ENCODE measurements around the gene ZNF697.
"Not testable (repeated sequence)": the region's sequence is repeated elsewhere in the genome, so short reads cannot be mapped to it uniquely, and the experiment has no call there.

ZNF697 gene

DNA sequence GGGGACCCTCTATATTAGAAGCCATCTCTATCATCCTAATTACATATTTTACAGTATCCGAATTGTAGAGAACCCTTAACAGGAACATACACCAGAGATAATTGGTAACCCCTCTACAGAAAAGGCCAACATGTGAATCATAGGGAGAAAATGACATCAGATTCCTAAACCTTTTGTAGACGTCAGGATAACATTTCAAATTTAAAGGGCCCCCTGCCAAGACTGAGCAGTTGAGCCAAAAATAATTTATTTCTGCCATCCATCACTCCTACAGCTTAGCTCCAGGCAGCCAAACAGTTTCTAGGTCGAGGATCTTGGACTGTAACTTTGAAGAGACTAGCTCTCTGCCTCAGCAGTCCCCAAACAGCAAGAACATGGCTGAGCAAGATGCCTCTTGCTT, 21.2 kb downstream of the ZNF697 start:
- no peak for FAIRE-seq

DNA sequence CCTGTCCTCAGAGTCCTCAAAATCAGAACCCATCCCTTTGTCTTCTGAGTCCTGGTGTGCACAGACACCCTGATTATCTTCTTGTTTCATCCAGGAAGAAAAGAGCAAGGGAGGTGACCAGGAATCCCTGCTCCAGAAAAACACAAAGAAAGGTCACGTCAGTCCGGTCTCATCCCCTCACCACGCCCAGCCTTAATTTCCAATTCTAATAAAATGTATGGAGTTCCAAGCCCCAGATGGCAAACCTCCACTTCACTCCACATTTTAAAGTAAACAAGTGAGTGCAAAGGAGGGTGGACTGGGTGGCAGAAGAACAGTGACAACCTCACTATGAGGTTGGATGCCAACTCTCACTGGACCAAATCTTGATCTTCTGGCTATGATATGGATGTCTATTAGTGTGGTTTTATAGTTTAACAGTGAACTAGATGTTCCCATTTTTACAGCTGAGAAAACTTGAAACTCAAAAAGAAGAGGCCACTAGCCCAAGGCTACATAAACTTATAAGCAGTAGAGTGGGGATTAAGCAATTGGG, 22.0 kb downstream of the ZNF697 start:
- no peak for FAIRE-seq

GRCh38 chr1:119623678-119624077, 24.4 kb downstream of the ZNF697 start:
- FAIRE-seq: no peak

GRCh38 chr1:119623193-119623515, 24.9 kb downstream of the ZNF697 start:
- no peak for FAIRE-seq

- FAIRE-seq: no peak
Observed at GRCh38 chr1:119622311-119623192, 25.5 kb downstream of the ZNF697 start.

DNA sequence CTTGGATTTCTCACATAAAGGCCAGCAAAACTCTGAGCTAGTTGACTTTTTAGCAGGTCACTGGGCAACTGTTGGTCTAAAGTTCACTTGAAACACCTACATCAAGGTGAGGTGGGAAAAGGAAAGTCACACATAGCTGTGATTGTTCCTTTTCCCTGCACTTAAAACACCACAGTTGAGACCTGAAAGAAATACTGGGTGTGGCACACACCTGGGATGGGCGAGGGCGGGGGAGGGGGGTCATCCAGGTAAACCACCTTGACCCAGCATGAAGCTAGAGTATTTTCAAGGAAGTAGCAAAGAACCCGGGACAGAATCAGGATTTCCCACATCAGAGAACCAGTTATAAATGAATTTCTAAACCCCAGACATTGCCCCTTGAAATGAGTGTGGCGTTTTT, 26.4 kb downstream of the ZNF697 start:
- no peak for FAIRE-seq

- FAIRE-seq: no peak
Observed at GRCh38 chr1:119617751-119618691, 30.0 kb downstream of the ZNF697 start.

- not testable (repeated sequence) for FAIRE-seq
Observed at GRCh38 chr1:119616748-119617147, 31.3 kb downstream of the ZNF697 start.

DNA sequence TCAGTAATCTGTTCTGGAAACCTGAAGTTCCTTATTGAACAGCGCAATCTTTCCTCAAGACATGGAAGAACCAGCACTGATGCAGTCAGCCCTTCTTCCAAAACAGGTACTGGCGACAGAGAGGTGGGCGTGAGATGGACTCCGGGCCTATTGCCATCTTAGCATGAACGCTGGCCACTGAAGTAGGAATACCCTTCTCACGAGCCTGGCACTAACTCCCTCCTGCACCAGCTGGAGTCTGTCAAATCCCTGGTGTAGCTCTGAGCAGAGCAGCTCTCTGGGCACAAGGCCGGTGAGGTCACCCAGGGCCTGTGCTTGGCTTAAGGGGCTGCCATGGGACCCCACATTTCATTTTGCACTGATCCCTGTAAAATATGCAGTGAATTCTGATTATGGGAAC, 33.0 kb downstream of the ZNF697 start:
- not testable (repeated sequence) for FAIRE-seq

DNA sequence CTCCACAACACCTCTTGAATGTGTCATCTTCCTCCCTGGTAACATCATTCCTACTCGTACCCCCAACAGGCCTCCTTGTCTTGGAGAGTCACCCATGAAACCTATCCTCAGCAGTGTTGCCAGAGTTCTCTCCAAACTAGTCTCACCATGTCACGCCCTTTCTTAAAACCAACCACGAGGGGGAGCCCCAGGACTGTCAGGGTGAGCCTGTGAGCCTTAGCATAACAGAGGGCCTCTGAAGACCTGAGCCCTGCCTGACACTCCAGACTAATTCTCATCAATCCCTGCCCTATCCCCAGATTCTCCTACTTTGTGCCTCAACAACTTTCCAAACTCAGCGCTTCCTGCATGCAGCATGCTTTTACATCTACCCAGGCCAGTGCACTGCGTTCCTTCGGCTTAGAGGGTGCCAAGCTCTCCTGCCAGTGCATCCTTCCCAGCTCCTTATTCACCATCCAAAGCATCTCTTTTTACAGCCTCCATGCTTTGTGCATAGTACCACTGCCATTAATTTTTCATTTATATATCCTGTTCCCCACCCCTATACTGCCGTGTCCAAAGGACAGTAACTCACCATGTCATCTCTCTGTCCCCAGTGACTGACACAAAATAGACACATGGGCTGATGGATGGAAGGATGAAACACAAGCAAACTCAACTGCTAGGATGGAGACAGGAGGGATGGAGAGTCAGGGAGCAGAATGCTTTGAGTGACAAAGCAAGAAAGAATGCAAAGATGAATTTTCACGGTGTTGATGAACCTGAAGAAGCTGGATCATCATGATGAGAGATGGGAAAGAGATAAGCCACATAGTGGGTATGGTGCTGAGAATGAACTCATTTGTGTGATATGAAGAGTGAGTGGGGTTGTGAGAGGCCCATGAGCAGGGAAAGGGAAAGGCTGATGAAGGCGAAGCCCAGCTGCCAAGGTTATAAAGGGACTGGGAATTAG, 34.0 kb downstream of the ZNF697 start:
- FAIRE-seq: no peak

- FAIRE-seq: no peak
Observed at GRCh38 chr1:119611701-119612113, 36.4 kb downstream of the ZNF697 start.

DNA sequence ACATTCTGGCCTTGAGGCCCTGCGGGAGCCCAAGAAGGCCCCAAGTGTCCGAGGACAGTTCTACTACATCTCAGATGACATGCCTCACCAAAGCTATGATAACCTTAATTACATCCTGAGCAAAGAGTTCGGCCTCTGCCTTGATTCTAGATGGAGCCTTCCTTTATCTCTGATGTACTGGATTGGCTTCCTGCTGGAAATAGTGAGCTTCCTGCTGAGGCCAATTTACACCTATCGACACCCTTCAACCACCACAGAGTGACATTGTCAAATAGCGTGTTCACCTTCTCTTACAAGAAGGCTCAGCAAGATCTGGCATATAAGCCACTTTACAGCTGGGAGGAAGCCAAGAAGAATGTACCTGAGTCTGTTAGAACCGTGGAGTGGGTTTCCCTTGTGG, 39.2 kb downstream of the ZNF697 start:
- FAIRE-seq: not testable (repeated sequence)

- not testable (repeated sequence) for FAIRE-seq
Observed at GRCh38 chr1:119607087-119607807, 40.8 kb downstream of the ZNF697 start.

DNA sequence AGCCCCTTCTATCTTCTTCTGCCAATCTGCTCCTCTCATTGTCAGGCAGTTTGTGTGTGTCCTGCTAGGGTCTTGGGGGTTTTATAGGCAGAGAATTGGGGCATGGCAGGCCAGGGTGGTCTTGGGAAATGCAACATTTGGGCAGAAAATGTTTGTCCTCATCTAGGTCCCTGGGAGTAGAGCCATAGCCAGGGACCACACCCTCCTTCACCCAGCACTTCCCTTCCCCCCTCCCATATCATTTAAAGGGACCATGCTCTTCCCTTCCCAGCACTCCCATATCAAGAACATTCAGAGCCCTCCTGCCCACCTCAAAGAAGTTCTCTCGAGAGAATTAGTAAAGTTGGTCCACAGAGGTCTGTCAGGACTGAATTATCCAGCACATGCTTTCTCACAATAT, 41.7 kb downstream of the ZNF697 start:
- no peak for FAIRE-seq

- no peak for FAIRE-seq
Observed at GRCh38 chr1:119605686-119606085, 42.4 kb downstream of the ZNF697 start.

- not testable (repeated sequence) for FAIRE-seq
Observed at GRCh38 chr1:119605080-119605479, 43.0 kb downstream of the ZNF697 start.

DNA sequence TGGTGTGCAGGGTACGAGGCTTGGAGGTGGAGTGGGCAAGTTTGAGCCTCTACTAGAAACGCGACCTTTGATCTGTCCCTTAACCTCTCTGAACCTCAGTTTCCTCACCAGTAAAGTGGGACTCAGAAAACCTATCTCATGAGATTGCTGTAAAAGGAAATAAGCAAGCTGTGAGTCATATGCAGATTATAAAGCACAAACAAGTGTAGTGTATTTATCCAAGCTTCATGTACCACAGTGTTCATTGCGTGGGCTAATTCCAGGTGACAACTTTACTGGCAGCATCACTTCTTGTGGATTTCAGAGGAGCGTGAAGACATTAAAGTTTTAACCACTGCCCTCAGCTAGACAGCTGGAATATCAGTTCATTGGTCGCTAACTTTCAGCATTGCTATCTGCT, 44.4 kb downstream of the ZNF697 start:
- FAIRE-seq: no peak

DNA sequence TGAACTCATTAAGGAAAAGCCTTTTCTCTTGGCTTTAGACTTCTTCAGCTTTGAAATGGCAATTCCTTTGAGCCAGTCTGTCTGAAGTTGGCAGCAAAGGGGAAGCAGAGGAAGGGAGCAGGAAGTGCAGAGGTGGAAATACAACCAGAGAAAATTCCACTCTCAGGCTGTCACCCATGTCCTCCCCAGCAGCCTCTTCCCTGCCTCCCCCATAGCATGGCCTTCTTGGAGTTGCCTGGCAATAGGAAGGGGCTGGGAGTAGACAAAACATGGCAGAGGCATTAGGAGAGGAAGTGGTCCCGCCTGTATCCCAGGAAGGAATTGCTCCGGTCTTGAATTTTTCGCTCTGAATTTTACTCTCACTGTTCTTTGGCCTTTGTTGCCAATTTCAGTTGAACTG, 44.8 kb downstream of the ZNF697 start:
- FAIRE-seq: not testable (repeated sequence)

GRCh38 chr1:119602789-119603188, 45.3 kb downstream of the ZNF697 start:
- FAIRE-seq: not testable (repeated sequence)

DNA sequence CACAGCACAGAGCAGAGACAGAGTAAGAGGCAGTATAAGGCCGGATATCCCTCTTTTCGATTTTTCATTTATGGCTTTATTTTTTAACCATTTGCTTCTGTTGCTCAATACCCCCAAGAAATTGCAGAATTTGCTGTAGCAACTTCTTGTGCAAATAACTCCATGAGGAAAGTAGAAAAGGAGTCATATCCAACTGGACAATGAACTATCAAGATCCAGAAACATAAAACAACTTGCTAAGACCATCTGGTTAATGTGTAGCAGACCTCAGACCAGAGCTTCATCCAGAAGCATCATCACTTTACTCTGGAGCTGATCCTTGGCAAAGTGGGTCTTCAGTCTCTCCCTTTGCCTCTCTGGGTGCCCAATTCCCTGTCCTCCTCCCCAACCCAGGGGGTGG, 45.9 kb downstream of the ZNF697 start:
- no peak for FAIRE-seq

GRCh38 chr1:119600976-119601375, 47.1 kb downstream of the ZNF697 start:
- FAIRE-seq: no peak

DNA sequence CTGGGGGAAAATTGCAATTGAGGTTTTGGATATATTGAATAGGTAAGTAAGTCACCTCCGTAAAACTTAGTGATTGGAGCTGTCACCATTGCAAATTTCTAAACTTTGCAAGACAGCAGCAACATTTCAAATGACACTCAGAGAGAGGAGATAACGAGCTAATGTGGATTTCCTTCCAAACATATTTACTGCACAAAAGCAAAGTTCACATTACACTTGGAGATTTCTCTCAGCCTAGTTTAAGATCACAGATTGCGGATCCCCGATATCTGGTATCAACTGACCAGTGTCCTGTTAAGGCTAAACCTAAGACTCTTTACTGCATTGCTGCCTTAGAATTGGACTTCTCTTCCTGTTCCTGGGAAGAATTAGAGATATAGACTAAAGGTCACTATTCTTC, 47.5 kb downstream of the ZNF697 start:
- no peak for FAIRE-seq

Measured in islet of Langerhans (tissue), 1 donor.